Osteoblast (primary cell): ENCODE measurements around the gene CPNE8. TPM values are rescaled to one million over a fixed set of nuclear protein-coding genes. Genes with fewer than 3 reads are reported as not detected.

Source experiments
- DNase-seq: peaks from one replicate; pipeline ENCODE4 v3.0.0; 2011; ENCODE audit warnings: low spot score, mixed read lengths; ENCODE audit not compliant: insufficient read length; ENCODE audit errors: missing footprints
- H2AFZ ChIP-seq: 2 replicates; pipeline ENCODE4 v1.6.0; 2011; ENCODE audit warnings: mild to moderate bottlenecking, low read length
- H3K27ac ChIP-seq: 2 replicates; pipeline ENCODE4 v1.5.1; 2011; ENCODE audit warnings: mild to moderate bottlenecking, low read depth, low read length, moderate library complexity
- H3K27me3 ChIP-seq: 2 replicates; pipeline ENCODE4 v1.6.0; 2012; ENCODE audit warnings: mild to moderate bottlenecking, control low read depth, inconsistent platforms, low read length, moderate library complexity; ENCODE audit not compliant: insufficient read depth
- H3K36me3 ChIP-seq: 2 replicates; pipeline ENCODE4 v1.5.1; 2011; ENCODE audit warnings: mild to moderate bottlenecking, low read length, control low read depth, moderate library complexity; ENCODE audit not compliant: insufficient read depth
- H3K4me1 ChIP-seq: 2 replicates; pipeline ENCODE4 v1.5.1; 2011; ENCODE audit warnings: mild to moderate bottlenecking, low read length, control low read depth, moderate library complexity; ENCODE audit not compliant: insufficient read depth
- H3K4me2 ChIP-seq: 2 replicates; pipeline ENCODE4 v1.6.0; 2011; ENCODE audit warnings: mild to moderate bottlenecking, low read length; ENCODE audit not compliant: insufficient read depth
- H3K4me3 ChIP-seq: fragments of 200-600 bp; sonication (generic); 3 replicates; pipeline ENCODE4 v1.5.1; 2012; ENCODE audit warnings: mild to moderate bottlenecking, low read length, inconsistent platforms; ENCODE audit not compliant: insufficient read depth
- H3K79me2 ChIP-seq: 2 replicates; pipeline ENCODE4 v1.6.0; 2012; ENCODE audit warnings: mild to moderate bottlenecking, low read length, control low read depth, inconsistent platforms; ENCODE audit not compliant: insufficient read depth
- H3K9me3 ChIP-seq: 2 replicates; pipeline ENCODE4 v1.5.1; 2011; ENCODE audit warnings: low read depth, low read length, control low read depth
- H4K20me1 ChIP-seq: 2 replicates; pipeline ENCODE4 v1.6.0; 2012; ENCODE audit warnings: mild to moderate bottlenecking, low read length, control low read depth; ENCODE audit not compliant: insufficient read depth
- CTCF ChIP-seq: IDR thresholded peaks from 2 replicates; pipeline ENCODE4 v1.5.1; 2011; ENCODE audit warnings: mild to moderate bottlenecking, low read depth, low read length, moderate library complexity; ENCODE audit errors: extremely low read depth
- total RNA-seq: library from RNA; depleted of rRNA; stranded (reverse); fragments of >200 nt; gene quantifications from 2 replicates; pipeline ENCODE4 v1.2.3, GENCODE V29; 2012

CPNE8 gene
- total RNA-seq, 1 donor = 20.6 TPM

GRCh38 chr12:38669081-38669480 lies 236.3 kb downstream of the CPNE8 start:
- no peak overlapping the region for H2AFZ ChIP-seq
- no peak overlapping the region for H3K4me3 ChIP-seq
- no peak for DNase-seq
- no peaks in the 10 kb centered on the region for H3K27me3 ChIP-seq
- no peaks in the 10 kb centered on the region for H3K9me3 ChIP-seq
- H3K27ac ChIP-seq = no peak overlapping the region
- no peak for TF ChIP-seq CTCF
- no peaks in the 10 kb centered on the region for H3K79me2 ChIP-seq
- H3K4me2 ChIP-seq = no peak overlapping the region
- H4K20me1 ChIP-seq = no peaks in the 10 kb centered on the region
- no peaks in the 10 kb centered on the region for H3K36me3 ChIP-seq
- H3K4me1 ChIP-seq = no peaks in the 10 kb centered on the region

GRCh38 chr12:38666425-38666824 lies 239.0 kb downstream of the CPNE8 start:
- Histone ChIP-seq H3K36me3 (no peaks in the 10 kb centered on the region), H3K9me3 (no peaks in the 10 kb centered on the region), H3K79me2 (no peaks in the 10 kb centered on the region), H2AFZ (no peak overlapping the region), H3K4me2 (no peak overlapping the region), H3K27ac (no peak overlapping the region), H4K20me1 (no peaks in the 10 kb centered on the region), H3K4me3 (no peak overlapping the region), H3K27me3 (no peaks in the 10 kb centered on the region), H3K4me1 (no peaks in the 10 kb centered on the region)
- no peak for TF ChIP-seq CTCF
- no peak for DNase-seq

- Histone ChIP-seq H3K4me1 (no peaks in the 10 kb centered on the region), H2AFZ (no peak overlapping the region), H3K4me2 (no peak overlapping the region), H3K79me2 (no peaks in the 10 kb centered on the region), H3K27ac (no peak overlapping the region), H3K36me3 (no peaks in the 10 kb centered on the region), H3K9me3 (no peaks in the 10 kb centered on the region), H3K27me3 (no peaks in the 10 kb centered on the region), H3K4me3 (no peak overlapping the region), H4K20me1 (no peaks in the 10 kb centered on the region)
- peak; percentile 53 for TF ChIP-seq CTCF
- DNase-seq = peak; percentile 15
Measured at GRCh38 chr12:38664661-38665269, 240.6 kb downstream of the CPNE8 start.

GRCh38 chr12:38662829-38663228 lies 242.6 kb downstream of the CPNE8 start:
- no peak overlapping the region for H2AFZ ChIP-seq
- H3K36me3 ChIP-seq = no peaks in the 10 kb centered on the region
- DNase-seq = no peak
- no peak overlapping the region for H3K27ac ChIP-seq
- H3K27me3 ChIP-seq = no peaks in the 10 kb centered on the region
- H3K79me2 ChIP-seq = no peaks in the 10 kb centered on the region
- TF ChIP-seq CTCF = no peak
- no peak overlapping the region for H3K4me3 ChIP-seq
- no peaks in the 10 kb centered on the region for H3K4me1 ChIP-seq
- no peaks in the 10 kb centered on the region for H4K20me1 ChIP-seq
- H3K4me2 ChIP-seq = no peak overlapping the region
- no peaks in the 10 kb centered on the region for H3K9me3 ChIP-seq
